OCI-LY7 (cell line): ENCODE data around the gene ATG9B.

ENCODE experiments used
- EZH2phosphoT487 ChIP-seq: fragments of 200-600 bp; sonication (generic); IDR thresholded peaks from 2 replicates; pipeline ENCODE4 v1.6.1; 2018; ENCODE audit warnings: low read depth, borderline replicate concordance, mild to moderate bottlenecking, mixed run types, antibody characterized with exemption, low read length, moderate library complexity, mixed read lengths
- TF ChIP-seq, protein P1 (sequence below): fragments of 200-600 bp; sonication (generic); conservative IDR thresholded peaks from 2 replicates; pipeline ENCODE4 v1.5.1; 2014; ENCODE audit warnings: mild to moderate bottlenecking, antibody characterized with exemption, low read length, moderate library complexity, mixed read lengths

GRCh38 chr7:150973571-150974451, 50.5 kb downstream of the ATG9B start:
- TF ChIP-seq, protein P1, sequence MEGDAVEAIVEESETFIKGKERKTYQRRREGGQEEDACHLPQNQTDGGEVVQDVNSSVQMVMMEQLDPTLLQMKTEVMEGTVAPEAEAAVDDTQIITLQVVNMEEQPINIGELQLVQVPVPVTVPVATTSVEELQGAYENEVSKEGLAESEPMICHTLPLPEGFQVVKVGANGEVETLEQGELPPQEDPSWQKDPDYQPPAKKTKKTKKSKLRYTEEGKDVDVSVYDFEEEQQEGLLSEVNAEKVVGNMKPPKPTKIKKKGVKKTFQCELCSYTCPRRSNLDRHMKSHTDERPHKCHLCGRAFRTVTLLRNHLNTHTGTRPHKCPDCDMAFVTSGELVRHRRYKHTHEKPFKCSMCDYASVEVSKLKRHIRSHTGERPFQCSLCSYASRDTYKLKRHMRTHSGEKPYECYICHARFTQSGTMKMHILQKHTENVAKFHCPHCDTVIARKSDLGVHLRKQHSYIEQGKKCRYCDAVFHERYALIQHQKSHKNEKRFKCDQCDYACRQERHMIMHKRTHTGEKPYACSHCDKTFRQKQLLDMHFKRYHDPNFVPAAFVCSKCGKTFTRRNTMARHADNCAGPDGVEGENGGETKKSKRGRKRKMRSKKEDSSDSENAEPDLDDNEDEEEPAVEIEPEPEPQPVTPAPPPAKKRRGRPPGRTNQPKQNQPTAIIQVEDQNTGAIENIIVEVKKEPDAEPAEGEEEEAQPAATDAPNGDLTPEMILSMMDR = no peak
- TF ChIP-seq EZH2phosphoT487 = no peak
